Kidney glomerular epithelial cell (primary cell): Measurements from ENCODE around the gene PDE4A.
A peak's percentile ranks its signal among the peaks of the same experiment; 100 is the strongest.
"Not testable (repeated sequence)": the region's sequence is repeated elsewhere in the genome, so short reads cannot be mapped to it uniquely, and the experiment has no call there.

Experiments
- DNase-seq: peaks from one replicate; lab custom pipeline; 2025; lab: John Stamatoyannopoulos, UW

PDE4A gene

GRCh38 chr19:10403137-10404021 lies 17.0 kb upstream of the PDE4A start, which contains the start of gene CDC37:
Gene CDC37 (minus strand): TSS chr19:10403542. CDS start chr19:10403479, 63 bp downstream.
- DNase-seq: peak; percentile 90

GRCh38 chr19:10404888-10405820 lies 15.2 kb upstream of the PDE4A start:
- DNase-seq: no peak

GRCh38 chr19:10406191-10406590 lies 14.1 kb upstream of the PDE4A start:
- DNase-seq: no peak

- DNase-seq: no peak
Observed at GRCh38 chr19:10407096-10407495, 13.2 kb upstream of the PDE4A start.

- DNase-seq: no peak
Observed at GRCh38 chr19:10408511-10409283, 11.6 kb upstream of the PDE4A start.

- DNase-seq: not testable (repeated sequence)
Observed at GRCh38 chr19:10411224-10411623, 9.1 kb upstream of the PDE4A start.

GRCh38 chr19:10412257-10412977 lies 7.9 kb upstream of the PDE4A start:
- no peak for DNase-seq

GRCh38 chr19:10416083-10416379 lies 4.3 kb upstream of the PDE4A start:
- no peak for DNase-seq

GRCh38 chr19:10416380-10417257 lies 3.7 kb upstream of the PDE4A start:
- DNase-seq: peak; percentile 53

GRCh38 chr19:10417541-10418234 lies 2.6 kb upstream of the PDE4A start:
- DNase-seq: no peak

GRCh38 chr19:10418235-10418484 lies 2.2 kb upstream of the PDE4A start:
- no peak for DNase-seq

GRCh38 chr19:10418485-10419199 lies 1.7 kb upstream of the PDE4A start:
- DNase-seq: no peak

GRCh38 chr19:10419200-10419645 lies 1.1 kb upstream of the PDE4A start:
- no peak for DNase-seq

GRCh38 chr19:10419646-10420443 lies 493 bp upstream of the PDE4A start:
- no peak for DNase-seq

GRCh38 chr19:10421240-10422045 lies 1.1 kb downstream of the PDE4A start:
- DNase-seq: no peak

- no peak for DNase-seq
Observed at GRCh38 chr19:10422046-10422461, 1.7 kb downstream of the PDE4A start.

GRCh38 chr19:10422846-10423245 lies 2.5 kb downstream of the PDE4A start:
- no peak for DNase-seq
